HAP-1 (cell line): ENCODE results near the gene ADD1.
A peak's percentile ranks its signal among the peaks of the same experiment; 100 is the strongest.

Source experiments
- DNase-seq, 2 experiments: peaks; one replicate each; pipeline ENCODE4 v3.0.0-alpha.2; 2016 to 2020; ENCODE audit warnings: low spot score in 2 of 2
- H3K27me3 ChIP-seq: fragments of 250-450 bp; sonication (Bioruptor Pico); 2 replicates; pipeline ENCODE4 v1.5.1; 2020; ENCODE audit warnings: low read depth, mild to moderate bottlenecking, moderate library complexity
- H3K36me3 ChIP-seq: fragments of 250-450 bp; sonication (Bioruptor Pico); replicated peaks from 2 replicates; pipeline ENCODE4 v1.5.1; 2020; ENCODE audit warnings: mild to moderate bottlenecking
- H3K4me1 ChIP-seq: fragments of 250-450 bp; sonication (Bioruptor Pico); 2 replicates; pipeline ENCODE4 v1.5.1; 2020; ENCODE audit warnings: mild to moderate bottlenecking
- H3K4me3 ChIP-seq: fragments of 250-450 bp; sonication (Bioruptor Pico); 2 replicates; pipeline ENCODE4 v1.5.1; 2020; ENCODE audit warnings: mild to moderate bottlenecking, moderate library complexity
- H3K9me3 ChIP-seq: fragments of 250-450 bp; sonication (Bioruptor Pico); 2 replicates; pipeline ENCODE4 v1.5.1; 2020; ENCODE audit warnings: mild to moderate bottlenecking, moderate library complexity
- in situ Hi-C: fragments of 300-500 bp; cut with MboI; formaldehyde crosslinking; loops from 3 replicates; pipeline ENCODE4 v1.14.3; 2020; ENCODE audit warnings: low sequenced_read_pairs, inconsistent platforms, mixed read lengths

ADD1 gene

GRCh38 chr4:2832309-2832980 is 11.2 kb upstream of the ADD1 start:
- no peak overlapping the region for H3K4me3 ChIP-seq
- DNase-seq: peak in 1 of 2 experiments; percentile 8
- H3K27me3 ChIP-seq: no peaks in the 10 kb centered on the region
- in situ Hi-C loops: no loop called here
- no peaks in the 10 kb centered on the region for H3K9me3 ChIP-seq
- peaks cover 4% of the 10 kb centered on the region for H3K4me1 ChIP-seq
- no peaks in the 10 kb centered on the region for H3K36me3 ChIP-seq

- Histone ChIP-seq H3K4me3 (no peak overlapping the region), H3K27me3 (no peaks in the 10 kb centered on the region), H3K36me3 (no peaks in the 10 kb centered on the region), H3K4me1 (peaks cover 11% of the 10 kb centered on the region), H3K9me3 (no peaks in the 10 kb centered on the region)
- in situ Hi-C loops: no loop called here
- DNase-seq: no peak
Observed at GRCh38 chr4:2832981-2833670, 10.5 kb upstream of the ADD1 start.

GRCh38 chr4:2833671-2834000 is 10.0 kb upstream of the ADD1 start:
- DNase-seq: no peak

GRCh38 chr4:2834001-2834921 is 9.4 kb upstream of the ADD1 start:
- H3K4me1 ChIP-seq: peaks cover 17% of the 10 kb centered on the region
- H3K4me3 ChIP-seq: no peak overlapping the region
- H3K36me3 ChIP-seq: no peaks in the 10 kb centered on the region
- H3K27me3 ChIP-seq: no peaks in the 10 kb centered on the region
- DNase-seq: no peak
- in situ Hi-C loops: no loop called here
- H3K9me3 ChIP-seq: no peaks in the 10 kb centered on the region

More at GRCh38 chr4:2833671-2834000, 10.0 kb upstream of the ADD1 start:
- Histone ChIP-seq H3K4me3 (no peak overlapping the region), H3K27me3 (no peaks in the 10 kb centered on the region), H3K36me3 (no peaks in the 10 kb centered on the region), H3K4me1 (peaks cover 14% of the 10 kb centered on the region), H3K9me3 (no peaks in the 10 kb centered on the region)
- in situ Hi-C loops: no loop called here

- Histone ChIP-seq H3K9me3 (no peaks in the 10 kb centered on the region), H3K4me3 (no peak overlapping the region), H3K36me3 (no peaks in the 10 kb centered on the region), H3K4me1 (peaks cover 17% of the 10 kb centered on the region), H3K27me3 (no peaks in the 10 kb centered on the region)
- DNase-seq: no peak
- in situ Hi-C loops: no loop called here
Observed at GRCh38 chr4:2835978-2836377, 7.7 kb upstream of the ADD1 start.

GRCh38 chr4:2836391-2836859 is 7.2 kb upstream of the ADD1 start:
- H3K4me1 ChIP-seq: peaks cover 17% of the 10 kb centered on the region
- DNase-seq: no peak
- H3K27me3 ChIP-seq: no peaks in the 10 kb centered on the region
- no peaks in the 10 kb centered on the region for H3K36me3 ChIP-seq
- in situ Hi-C loops: no loop called here
- H3K9me3 ChIP-seq: no peaks in the 10 kb centered on the region
- no peak overlapping the region for H3K4me3 ChIP-seq

- Histone ChIP-seq H3K27me3 (no peaks in the 10 kb centered on the region), H3K36me3 (no peaks in the 10 kb centered on the region), H3K9me3 (no peaks in the 10 kb centered on the region), H3K4me1 (peaks cover 17% of the 10 kb centered on the region), H3K4me3 (peak overlapping the region; percentile 6)
- DNase-seq: peak in 1 of 2 experiments; percentile 10
- in situ Hi-C loops: no loop called here
Observed at GRCh38 chr4:2837110-2837903, 6.3 kb upstream of the ADD1 start.

- no peaks in the 10 kb centered on the region for H3K9me3 ChIP-seq
- H3K27me3 ChIP-seq: no peaks in the 10 kb centered on the region
- H3K4me1 ChIP-seq: peaks cover 21% of the 10 kb centered on the region
- peak; percentile 80 to 92 for DNase-seq
- H3K36me3 ChIP-seq: no peaks in the 10 kb centered on the region
- peak overlapping the region; percentile 6 for H3K4me3 ChIP-seq
- in situ Hi-C loops: no loop called here
Observed at GRCh38 chr4:2837904-2838496, 5.6 kb upstream of the ADD1 start.

GRCh38 chr4:2839060-2839459 is 4.6 kb upstream of the ADD1 start:
- H3K27me3 ChIP-seq: no peaks in the 10 kb centered on the region
- in situ Hi-C loops: no loop called here
- DNase-seq: no peak
- H3K4me3 ChIP-seq: no peak overlapping the region
- H3K9me3 ChIP-seq: no peaks in the 10 kb centered on the region
- H3K4me1 ChIP-seq: peaks cover 21% of the 10 kb centered on the region
- H3K36me3 ChIP-seq: no peaks in the 10 kb centered on the region

- in situ Hi-C loops: no loop called here
- no peak for DNase-seq
- Histone ChIP-seq H3K9me3 (no peaks in the 10 kb centered on the region), H3K4me3 (peak overlapping the region; percentile 76), H3K27me3 (no peaks in the 10 kb centered on the region), H3K4me1 (peaks cover 13% of the 10 kb centered on the region), H3K36me3 (no peaks in the 10 kb centered on the region)
Observed at GRCh38 chr4:2842687-2843262, 869 bp upstream of the ADD1 start.

- Histone ChIP-seq H3K9me3 (no peaks in the 10 kb centered on the region), H3K4me3 (peak overlapping the region; percentile 76), H3K36me3 (no peaks in the 10 kb centered on the region), H3K27me3 (no peaks in the 10 kb centered on the region), H3K4me1 (peaks cover 3% of the 10 kb centered on the region; the same call in 1 of the 2 replicates)
- peak in 1 of 2 experiments; percentile 44 for DNase-seq
- in situ Hi-C loops: no loop called here
Observed at GRCh38 chr4:2843941-2844584, 419 bp downstream of the ADD1 start.

- Histone ChIP-seq H3K9me3 (no peaks in the 10 kb centered on the region), H3K4me1 (peaks cover 6% of the 10 kb centered on the region; the same call in 1 of the 2 replicates), H3K27me3 (no peaks in the 10 kb centered on the region), H3K4me3 (no peak overlapping the region), H3K36me3 (no peaks in the 10 kb centered on the region)
- DNase-seq: no peak
- in situ Hi-C loops: no loop called here
Observed at GRCh38 chr4:2846172-2846571, 2.5 kb downstream of the ADD1 start.
